GOT3 (cell line): ENCODE measurements around the gene SLX4IP.
"Not testable (repeated sequence)": the region's sequence is repeated elsewhere in the genome, so short reads cannot be mapped to it uniquely, and the experiment has no call there.

ENCODE experiments used
- DNase-seq: peaks from one replicate; lab custom pipeline; 2025; ENCODE audit warnings: mixed read lengths; lab: John Stamatoyannopoulos, UW

Gene SLX4IP

DNA sequence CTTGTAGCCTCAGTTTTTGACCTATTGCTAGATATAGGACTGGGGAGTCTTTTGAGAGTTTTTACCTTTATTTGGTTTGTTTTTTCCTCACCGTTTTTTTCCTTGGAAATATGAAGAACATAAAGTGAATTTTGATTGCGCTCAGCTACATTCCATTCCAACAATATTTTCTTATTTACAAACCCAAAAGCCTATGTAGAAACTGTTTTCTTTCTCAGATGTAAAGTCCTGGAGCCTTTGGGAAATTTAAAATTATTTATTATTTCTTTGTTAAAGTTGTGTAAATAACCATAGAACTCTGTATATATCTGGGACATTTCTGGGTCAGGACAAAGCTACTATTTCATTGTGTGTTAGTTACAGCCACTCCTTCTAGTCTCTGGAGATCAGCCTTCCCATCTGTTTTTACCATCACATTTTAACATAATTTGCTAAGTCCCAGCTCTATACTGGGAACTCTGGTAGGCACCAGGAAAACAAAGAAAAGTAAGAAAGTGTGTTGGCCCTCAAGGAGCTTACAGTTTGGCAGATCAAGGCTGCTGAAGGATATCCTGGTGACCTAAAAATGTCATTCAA, 169.8 kb downstream of the SLX4IP start:
- DNase-seq: no peak

DNA sequence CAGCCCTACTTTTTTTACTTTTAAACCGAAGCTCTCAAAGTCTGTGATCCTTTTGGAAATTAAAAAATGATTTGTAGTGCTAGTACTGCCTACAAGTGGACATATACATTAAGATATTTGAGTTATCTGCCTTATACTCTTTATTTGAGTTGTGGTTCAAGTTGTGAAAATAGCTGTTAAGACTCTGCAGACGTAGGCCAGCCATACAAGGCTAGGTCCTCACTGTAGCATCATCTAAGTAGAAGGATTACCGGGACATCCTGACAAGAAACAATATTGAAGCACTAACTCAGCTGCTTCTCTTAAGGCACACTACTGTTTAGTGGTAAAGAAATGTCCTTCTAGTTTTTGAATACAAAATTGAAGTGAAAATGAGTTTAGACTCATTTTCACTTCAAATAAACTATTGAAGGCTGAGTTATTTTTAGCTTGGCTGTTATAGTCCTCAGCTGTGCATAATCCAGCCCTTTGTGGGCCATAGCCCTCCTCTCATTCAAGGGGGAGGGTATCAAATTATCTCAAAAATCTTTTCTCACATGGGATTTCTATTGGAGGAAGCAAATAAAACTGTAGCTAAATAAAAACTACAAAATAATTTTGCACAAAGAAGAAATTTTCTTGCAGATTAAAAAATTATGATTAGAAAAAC, 170.6 kb downstream of the SLX4IP start:
- no peak for DNase-seq

DNA sequence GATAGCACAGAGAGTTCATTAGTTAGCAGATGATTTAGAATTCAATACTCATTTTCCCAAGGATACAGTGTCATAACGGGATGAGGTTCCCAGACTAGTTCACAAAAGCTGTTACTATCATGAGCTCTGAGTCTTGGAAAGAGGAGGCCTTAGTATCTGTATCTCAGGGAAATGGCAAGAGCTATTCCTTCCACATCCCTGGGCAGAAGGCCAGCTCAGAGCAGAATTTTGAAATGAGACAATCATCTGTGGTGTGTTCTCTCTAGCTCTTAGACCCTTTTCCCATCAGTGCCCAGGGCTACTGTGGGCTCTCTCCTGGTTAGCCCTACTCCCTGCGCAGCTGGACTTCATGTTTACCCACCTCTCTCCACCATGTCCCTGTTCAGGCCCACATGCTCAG, 174.2 kb downstream of the SLX4IP start:
- DNase-seq: no peak

DNA sequence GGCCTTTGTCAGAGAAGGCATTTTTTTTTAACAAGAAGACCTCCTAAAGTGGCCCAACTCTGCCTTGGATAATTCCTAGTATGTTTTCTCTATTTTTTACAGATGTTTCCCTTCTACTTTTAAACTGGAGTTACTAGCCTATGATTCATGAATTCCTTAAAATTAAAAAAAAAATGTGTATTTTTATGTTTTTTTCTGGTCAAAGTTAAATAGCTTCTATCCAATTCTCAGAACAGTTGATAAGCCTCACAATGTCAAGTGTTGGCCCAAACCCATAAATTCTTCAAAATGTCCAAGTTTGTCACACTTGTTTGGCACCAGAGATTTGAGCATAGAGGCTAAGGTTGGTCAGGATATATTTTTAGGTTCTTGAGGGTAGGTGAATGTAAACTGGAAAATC, 174.7 kb downstream of the SLX4IP start:
- DNase-seq: no peak

DNA sequence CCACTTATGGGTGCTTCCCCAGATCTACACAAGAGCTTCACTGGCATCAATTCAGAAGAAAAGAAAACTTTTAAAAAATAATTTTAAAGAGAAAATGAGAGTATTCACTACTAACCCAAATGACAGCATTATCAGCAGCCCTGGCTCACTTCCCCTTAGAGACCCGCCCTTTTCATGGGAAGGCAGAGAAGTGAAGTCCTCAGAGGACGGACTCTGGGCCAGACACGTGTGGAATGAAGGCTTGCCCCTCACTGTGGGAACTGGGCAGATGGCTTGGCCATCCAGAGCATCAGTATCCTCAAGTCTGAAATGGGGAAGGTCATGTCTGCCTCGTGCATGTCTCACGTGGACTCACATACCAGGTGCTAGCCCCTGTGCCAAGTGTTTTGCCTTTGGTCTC, 175.1 kb downstream of the SLX4IP start:
- DNase-seq: no peak

DNA sequence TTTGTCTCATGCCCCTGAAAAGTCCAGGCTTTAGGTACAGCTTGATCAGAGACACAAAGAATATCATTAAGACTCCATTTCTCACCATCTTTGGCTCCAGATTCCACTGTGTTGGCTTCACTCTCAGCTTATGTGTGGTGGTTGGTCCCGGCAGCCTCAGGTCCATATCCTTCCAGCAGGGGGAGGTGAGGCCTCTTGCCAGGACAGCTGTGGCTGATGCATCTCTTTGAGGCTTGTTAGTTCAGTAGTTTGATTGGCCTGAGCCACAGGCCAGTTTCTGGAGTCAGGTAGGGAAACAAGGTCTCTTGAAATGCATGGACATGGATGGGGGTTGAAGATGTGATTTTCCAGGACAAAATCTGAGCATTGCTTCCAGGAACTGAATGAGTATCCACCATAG, 176.3 kb downstream of the SLX4IP start:
- DNase-seq: no peak

DNA sequence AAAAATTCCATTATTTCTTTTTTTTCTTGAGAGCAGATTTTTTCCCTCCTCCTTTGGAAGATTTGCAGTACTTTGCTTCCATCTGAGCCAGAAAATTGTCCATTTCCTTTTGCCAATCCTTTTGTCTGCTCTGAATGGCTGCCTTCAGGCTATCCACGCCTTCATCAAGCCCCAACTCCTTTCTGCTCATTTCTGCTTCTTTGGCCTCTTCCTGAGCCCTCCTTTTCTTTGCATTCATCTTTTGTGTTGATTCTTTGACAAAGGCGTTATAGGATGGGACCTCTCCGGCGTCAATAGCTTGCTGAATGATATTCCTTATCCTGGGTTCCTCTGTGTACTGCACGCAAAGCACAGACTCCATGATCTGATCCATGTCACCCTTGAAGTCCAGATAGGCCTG, 178.3 kb downstream of the SLX4IP start:
- not testable (repeated sequence) for DNase-seq

DNA sequence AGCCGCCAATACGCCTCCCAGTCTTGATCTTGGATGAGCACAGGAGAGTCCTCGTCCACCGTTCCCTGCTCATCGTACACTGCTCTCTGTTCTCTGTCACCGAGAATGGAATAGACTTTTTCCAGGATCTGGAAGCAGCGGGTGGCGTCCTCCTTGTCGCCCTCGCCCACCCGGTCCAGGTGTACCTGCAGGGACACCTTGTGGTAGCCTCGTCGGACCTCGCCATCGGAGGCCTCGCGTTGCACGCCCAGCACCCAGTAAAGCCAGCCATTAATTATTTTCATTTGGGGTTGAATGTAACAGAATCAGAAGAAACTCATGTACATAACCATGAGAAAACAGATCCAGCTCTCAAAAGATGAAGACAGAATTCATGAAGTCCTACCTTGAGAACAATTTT, 178.8 kb downstream of the SLX4IP start:
- no peak for DNase-seq

DNA sequence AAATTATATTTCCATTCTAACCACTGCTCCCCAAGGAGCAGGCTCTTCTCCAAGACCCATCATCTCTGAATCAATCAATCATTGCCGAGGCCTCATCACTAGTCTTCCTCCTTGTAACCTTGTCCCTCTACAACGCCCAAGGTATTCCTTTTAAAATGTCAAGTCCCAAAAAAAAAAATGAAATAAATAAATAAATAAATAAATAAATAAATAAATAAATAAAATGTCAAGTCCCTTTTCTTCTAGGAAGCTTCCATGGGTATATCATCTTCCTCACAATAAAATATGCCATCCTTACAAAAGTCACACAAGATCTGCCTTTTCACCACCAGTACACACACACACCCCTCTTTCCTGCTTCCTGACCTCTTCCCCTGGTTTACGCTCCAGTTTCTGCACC, 181.1 kb downstream of the SLX4IP start:
- no peak for DNase-seq

DNA sequence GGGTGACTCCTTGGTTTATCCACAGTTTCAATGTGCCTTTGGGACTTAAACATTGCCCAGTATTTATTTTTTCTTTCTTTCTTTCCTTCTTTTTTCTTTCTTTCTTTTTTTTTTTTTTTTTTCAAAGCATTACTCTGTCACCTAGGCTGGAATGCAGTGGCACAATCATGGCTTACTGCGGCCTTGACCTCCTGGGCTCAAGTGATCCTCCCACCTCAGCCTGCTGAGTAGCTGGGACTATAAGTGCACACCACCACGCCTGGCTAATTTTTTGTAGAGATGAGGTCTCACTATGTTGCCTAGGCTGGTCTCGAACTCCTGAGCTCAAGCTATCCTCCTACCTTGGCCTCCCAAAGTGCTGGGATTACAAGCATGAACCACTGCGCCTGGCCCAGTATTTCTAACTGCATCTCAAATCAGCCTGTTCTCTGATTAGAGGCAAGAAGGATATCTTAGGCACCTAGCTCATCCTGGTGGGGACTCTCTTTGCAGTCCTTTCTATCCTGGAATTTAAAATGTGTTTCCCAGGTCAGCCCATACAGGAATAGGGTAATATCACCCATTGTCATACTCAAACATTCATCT, 182.5 kb downstream of the SLX4IP start:
- DNase-seq: not testable (repeated sequence)

DNA sequence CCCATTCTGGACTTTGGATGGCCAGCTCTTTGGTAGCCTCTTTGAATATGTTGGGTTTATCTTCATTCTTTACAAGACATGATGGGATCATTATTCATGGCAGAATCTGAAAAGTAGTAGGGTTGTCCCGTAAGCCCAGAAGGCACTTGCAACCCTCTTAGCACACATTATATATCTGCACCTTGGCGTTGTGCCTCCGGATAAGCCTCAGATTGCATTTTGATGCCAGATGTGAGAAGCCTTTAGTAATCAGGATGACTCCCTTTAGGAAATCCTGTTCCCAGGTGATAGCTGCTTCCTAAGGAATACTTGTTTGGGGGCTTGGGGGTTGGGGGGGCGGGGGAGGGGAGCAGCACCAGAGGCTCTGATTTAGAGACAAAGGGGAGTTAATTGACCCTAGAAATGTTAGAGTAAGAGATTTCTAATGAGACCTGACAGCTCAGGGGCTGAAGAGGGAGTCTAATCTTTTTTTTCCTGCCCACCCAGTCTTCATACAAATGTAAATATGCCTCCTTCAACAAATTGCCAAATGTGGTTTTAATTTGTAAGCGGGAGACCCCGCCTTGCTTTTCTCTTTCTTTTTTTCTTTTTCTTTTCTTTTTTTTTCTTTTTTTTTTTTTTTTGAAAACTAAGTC, 183.6 kb downstream of the SLX4IP start:
- DNase-seq: no peak

DNA sequence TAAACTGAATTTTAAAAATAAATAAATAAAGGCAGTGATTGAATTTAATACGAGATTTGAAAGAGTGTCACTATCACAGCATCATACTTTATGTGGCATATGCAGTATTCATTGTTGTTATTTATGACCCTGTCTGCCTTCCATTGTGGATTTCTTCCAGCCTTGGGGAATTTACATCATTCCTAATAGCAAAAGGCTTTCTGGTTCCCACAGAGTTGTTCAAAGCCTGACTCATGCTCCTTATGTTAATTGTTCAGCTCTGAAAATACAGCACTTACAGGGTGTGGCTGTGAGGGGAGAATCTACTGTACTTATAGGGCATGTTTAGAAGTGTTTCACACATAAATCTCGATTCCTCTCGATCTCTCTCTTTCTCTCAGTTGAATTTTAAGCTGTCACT, 184.3 kb downstream of the SLX4IP start:
- DNase-seq: no peak

DNA sequence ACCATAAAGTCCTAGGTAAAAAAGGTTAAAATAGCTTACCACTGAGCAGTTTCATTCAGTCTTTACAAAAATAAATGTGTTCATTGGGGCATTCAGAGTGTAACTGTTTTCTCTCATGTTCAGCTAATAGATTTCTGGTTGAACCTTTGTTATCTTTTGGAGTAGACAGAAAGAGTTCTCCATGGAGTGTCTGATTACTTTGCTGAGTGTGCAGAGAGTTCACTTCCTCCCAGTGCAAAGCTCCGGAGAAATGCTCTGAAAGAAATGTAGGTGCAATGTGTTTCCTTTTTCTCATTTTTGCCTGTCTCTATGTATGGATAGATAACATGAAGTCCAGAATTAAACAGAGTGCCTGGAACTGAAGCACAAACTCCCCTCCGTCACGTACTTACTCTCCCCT, 186.0 kb downstream of the SLX4IP start:
- DNase-seq: no peak

DNA sequence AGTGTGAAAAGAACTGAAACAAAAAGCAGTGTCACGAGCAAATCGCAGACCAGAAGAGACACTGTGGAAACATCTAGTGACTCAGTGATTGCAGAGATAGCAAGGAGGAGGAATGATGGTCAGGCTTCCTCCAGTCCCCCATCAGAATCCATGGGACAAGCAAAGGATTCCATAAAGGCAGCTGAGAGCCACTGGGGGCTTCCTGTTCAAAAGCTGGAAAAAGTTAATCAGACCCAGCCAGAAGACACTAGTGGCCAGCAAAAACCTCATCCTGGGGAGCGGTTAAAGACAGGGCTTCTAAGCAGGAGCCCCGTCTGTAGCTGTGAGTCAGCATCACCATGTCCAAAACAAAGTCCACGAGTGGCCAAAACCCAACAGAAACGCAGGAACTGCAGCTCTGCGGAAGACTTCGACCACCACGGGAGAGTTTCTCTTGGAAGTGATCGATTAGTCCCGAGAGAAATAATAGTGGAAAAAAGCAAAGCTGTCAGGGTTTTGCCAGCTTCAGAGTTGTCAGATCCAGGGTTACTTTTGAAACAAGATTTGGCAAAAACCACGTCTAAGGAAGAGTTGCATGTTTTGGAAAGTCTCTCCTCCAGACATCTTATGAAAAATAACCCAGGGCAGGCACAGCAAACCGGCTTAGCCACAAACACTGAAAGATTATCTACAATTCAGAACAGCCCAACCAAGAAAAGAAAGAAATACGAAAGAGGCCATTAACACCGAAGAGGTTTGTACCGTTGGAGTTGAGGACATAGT, 187.7 kb downstream of the SLX4IP start:
- DNase-seq: no peak

DNA sequence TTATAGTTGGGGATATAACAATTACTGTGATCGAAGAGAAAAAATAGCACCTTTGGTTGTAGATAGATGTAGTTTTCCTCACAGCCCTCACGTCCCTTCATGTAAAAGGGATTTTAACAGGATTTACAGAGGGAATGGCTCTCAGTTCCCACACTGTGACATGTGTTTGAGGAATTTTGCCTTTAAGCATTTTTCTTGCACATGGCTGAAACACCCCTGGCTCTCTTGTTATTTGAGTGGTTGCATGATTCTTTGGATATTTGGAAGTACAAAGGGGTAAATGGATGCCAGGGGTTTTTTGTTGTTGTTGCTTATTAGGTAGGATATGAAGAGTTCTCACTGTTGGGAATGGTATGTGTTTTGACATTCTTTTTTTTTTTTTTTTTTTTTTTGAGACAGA, 190.5 kb downstream of the SLX4IP start:
- DNase-seq: no peak

DNA sequence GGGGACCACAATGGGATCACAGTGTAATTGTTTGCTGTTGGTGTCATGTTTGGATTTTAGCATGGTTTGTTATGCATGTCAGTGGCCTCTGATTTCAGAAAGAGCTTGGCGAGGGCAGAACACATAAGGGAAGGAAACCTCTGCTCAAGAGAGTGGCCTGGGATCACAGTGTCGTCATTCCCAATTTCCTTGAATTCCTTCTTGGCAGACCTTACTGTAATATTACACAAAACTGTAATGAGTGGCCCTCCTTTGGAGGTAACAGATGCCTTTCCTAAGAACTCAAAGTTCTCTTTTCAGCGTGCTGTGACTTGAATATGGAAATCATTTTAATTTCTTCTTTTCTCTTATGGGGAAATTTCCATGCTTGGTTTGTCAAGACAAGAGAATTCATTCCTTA, 191.8 kb downstream of the SLX4IP start:
- no peak for DNase-seq

DNA sequence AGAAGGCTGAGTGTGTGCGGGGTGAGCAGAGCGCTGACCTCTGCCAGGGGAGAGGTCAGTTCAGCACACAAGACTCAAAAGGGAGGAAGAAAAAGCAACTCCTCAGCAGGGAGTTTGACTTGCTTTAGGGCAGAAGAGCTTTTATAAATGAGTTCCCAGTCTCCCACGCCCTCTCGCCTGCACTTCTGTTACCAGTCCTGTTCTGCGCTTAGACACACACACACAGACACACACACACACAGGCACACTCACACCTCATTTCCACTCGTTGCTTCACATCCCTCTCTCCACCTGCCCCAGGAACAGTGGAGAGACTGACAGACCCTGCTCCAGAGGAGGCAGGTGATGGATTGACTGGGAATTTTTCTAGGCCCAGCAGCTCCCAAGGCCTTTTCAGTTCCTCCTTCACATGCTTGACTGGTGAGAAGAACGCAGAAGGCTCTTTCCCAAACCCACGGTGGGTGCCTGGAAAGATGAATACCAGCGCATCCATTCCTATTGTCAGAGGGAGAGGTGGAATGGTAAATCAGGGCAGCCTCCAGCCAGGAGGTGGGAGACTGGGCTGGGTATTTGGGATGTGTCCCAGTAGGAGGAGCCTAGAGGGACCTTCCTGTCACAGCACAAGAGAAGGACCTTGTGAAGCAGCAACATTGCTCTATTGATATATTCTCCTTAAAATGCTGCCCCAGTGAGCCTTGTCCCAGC, 195.0 kb downstream of the SLX4IP start:
- DNase-seq: no peak

DNA sequence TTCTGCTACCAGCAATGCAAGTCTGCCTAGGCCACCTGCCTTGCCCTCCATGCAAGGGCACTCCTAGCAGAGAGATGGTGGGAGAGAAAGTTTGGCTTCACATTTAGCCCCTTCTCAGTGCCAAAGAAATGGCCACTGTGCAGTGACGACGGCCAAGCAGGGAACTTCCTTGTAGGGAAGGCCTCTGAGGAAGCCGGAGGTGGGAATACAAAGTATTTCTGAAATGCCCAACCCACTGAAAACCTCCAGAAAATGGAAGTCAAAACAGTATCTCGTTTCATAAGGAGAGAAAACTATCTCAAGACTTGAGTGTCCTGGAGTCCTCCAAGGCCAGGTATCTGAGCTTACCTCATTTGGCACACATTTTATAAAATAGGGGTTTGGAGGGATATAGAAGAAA, 196.0 kb downstream of the SLX4IP start:
- DNase-seq: no peak

DNA sequence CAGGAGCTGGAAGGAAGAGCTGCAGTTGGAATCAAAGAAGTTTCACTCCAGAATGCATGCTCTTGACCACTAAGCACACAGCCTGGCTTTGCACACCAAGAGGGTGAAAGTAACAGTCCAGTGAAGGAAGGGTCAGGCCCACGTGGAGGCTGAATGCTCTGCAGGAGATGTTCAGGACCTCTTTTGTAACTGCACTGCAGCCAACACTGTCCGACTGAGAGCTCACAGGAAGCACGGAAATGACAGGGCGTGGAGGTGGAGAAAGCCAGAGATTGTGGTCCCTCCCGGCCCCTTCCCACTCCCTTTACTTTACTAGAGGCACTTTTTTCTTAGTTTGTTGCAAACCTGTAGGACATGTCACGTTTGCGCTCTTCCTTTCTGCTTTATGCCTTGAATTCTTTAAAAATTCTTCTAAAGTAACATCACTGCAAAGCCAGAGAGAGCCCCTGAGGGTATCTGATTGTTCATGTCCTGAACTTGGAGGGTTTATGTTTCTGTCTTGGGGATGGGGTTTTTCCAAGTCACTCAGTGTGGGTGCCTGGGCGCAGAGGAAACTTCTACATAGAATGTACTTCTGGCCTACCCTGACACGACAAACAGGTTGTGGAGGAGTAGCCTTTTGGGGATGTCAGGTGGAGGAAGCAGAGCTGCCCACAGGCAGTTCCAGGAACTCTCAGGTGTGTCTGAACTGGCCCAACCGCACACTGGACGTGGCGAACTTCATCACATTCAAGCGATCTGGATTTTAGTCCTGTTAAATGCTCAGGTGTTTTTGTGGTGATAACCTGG, 197.8 kb downstream of the SLX4IP start:
- no peak for DNase-seq

DNA sequence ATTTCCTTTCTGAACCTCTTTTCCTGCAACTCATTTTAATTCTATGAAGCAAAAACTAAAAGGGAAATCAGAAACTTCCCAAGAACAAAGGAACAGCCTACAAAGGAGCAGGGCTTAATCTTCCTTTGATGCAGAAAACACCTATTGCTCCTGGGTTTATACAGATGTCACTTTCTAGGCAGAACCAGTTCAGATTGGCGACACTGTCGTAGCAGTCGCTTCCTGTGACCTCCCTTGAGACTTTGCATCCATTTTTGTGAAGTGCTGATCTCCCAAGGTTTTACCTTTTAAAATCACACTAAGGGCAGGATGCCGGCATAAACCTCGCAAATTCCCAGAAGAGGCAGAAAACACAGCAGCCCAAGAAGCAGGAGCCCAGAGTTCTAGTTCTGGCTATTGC, 198.6 kb downstream of the SLX4IP start:
- DNase-seq: no peak

DNA sequence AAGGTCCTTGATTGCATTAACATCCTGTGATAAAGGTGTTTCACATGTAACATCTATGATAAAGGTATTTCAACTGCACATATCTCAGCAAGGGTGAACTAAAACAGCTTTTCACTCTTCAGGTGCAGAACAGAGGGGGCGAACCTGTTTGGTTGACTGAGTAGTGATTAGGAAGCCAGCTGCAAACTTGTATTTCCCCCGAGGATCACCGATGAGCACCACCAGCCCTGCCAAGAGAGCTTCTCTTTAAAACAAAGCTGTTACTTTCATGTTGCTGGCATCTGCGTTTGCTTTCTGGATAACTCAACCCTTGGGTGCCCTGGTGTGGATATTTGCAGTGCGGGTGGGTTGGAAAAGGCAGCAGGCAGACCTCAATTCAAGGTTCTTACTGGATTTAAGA, 199.1 kb downstream of the SLX4IP start:
- no peak for DNase-seq
